SK-N-MC (cell line): ENCODE data around the gene IMMP2L.

Experiments used
- DNase-seq: peaks from one replicate; pipeline ENCODE4 v3.0.0-alpha.2; 2011; ENCODE audit warnings: low read depth, low spot score
- H3K27ac ChIP-seq: fragments of 200-600 bp; sonication (generic); 2 replicates; pipeline ENCODE4 v1.5.1; 2016; ENCODE audit warnings: mixed run types
- H3K36me3 ChIP-seq: fragments of 200-600 bp; sonication (generic); 2 replicates; pipeline ENCODE4 v1.6.1; 2017; ENCODE audit warnings: antibody characterized with exemption, low read length, mixed read lengths; ENCODE audit not compliant: insufficient read depth
- H3K4me3 ChIP-seq: fragments of 200-600 bp; sonication (generic); 2 replicates; pipeline ENCODE4 v1.5.1; 2016
- H3K9ac ChIP-seq: fragments of 200-600 bp; sonication (generic); 2 replicates; pipeline ENCODE4 v1.8.0; 2017; ENCODE audit warnings: mixed run types, mixed read lengths; ENCODE audit not compliant: insufficient read length
- H3K9me3 ChIP-seq: fragments of 200-600 bp; sonication (generic); 2 replicates; pipeline ENCODE4 v1.6.1; 2017; ENCODE audit warnings: low read depth, mild to moderate bottlenecking, antibody characterized with exemption, low read length, moderate library complexity, mixed read lengths
- EZH2 ChIP-seq: fragments of 200-600 bp; sonication (generic); IDR thresholded peaks from one replicate; pipeline ENCODE4 v1.6.1; 2017; ENCODE audit warnings: antibody characterized with exemption
- FOXP2 ChIP-seq: optimal IDR thresholded peaks from 2 replicates; pipeline ENCODE3; 2011; ENCODE audit warnings: mild to moderate bottlenecking, moderate library complexity; ENCODE audit not compliant: insufficient read depth; ENCODE audit errors: extremely low read length, control extremely low read depth
- POLR2AphosphoS5 ChIP-seq: IDR thresholded peaks from 2 replicates; pipeline ENCODE4 v1.6.1; 2012; ENCODE audit warnings: mild to moderate bottlenecking, low read depth, low read length, borderline replicate concordance

IMMP2L gene

DNA sequence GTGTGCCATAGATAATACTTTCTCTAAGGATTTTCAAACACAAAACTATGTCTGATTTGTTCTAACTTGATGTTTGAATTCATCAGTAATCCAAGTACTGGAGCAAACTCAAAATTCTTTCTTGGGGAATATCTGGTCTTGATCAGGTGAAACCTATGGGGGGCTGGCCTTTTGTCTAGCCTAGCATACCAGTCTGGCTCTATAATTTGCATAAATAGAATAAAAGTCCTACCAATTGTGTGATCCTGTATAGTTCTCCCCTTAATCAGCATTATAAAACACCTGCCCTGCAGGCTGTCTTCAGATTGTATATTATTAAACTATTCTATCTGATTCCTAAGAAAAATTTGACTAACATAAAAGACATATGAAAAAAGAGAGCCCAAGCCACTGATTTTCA is 705.2 kb downstream of the IMMP2L start:
- no peaks in the 10 kb centered on the region for H3K36me3 ChIP-seq
- no peak for DNase-seq
- no peak for TF ChIP-seq EZH2
- no peak for TF ChIP-seq FOXP2
- TF ChIP-seq POLR2AphosphoS5 = no peak
- no peak overlapping the region for H3K4me3 ChIP-seq
- no peak overlapping the region for H3K27ac ChIP-seq
- H3K9ac ChIP-seq = no peak overlapping the region
- H3K9me3 ChIP-seq = no peaks in the 10 kb centered on the region

- Histone ChIP-seq H3K9me3 (no peaks in the 10 kb centered on the region), H3K36me3 (no peaks in the 10 kb centered on the region), H3K4me3 (no peak overlapping the region), H3K27ac (no peak overlapping the region), H3K9ac (no peak overlapping the region)
- no peak for DNase-seq
- TF ChIP-seq EZH2 = no peak
Measured at GRCh38 chr7:110856704-110857103, 705.6 kb downstream of the IMMP2L start.

DNA sequence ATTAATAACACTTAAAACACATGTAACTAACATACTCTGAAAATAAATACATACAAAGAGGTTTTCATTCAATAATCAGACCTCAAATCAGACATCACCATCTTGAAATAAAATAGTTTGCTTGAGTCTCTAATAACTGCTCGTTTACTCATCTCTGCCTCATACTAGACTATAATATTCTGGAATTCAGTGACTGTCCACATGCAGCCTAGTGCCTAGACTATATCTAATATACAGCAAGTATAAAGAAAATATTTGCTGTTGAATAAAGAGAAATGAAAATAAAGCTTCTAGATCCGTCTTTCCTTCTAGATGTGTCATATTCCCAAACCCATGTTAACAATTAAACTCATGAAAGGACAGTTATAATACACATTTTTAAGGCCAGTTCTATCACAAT is 707.6 kb downstream of the IMMP2L start:
- TF ChIP-seq FOXP2 (no peak), POLR2AphosphoS5 (no peak), EZH2 (no peak)
- no peaks in the 10 kb centered on the region for H3K9me3 ChIP-seq
- H3K36me3 ChIP-seq = no peaks in the 10 kb centered on the region
- H3K4me3 ChIP-seq = no peak overlapping the region
- no peak overlapping the region for H3K9ac ChIP-seq
- no peak overlapping the region for H3K27ac ChIP-seq
- no peak for DNase-seq

GRCh38 chr7:110854166-110854565 is 708.1 kb downstream of the IMMP2L start:
- H3K9me3 ChIP-seq = no peaks in the 10 kb centered on the region
- TF ChIP-seq POLR2AphosphoS5 = no peak
- no peak for TF ChIP-seq EZH2
- no peak for TF ChIP-seq FOXP2

GRCh38 chr7:110853263-110853662 is 709.0 kb downstream of the IMMP2L start:
- H3K27ac ChIP-seq = no peak overlapping the region
- no peaks in the 10 kb centered on the region for H3K9me3 ChIP-seq
- H3K36me3 ChIP-seq = no peaks in the 10 kb centered on the region
- TF ChIP-seq FOXP2 = no peak
- no peak for TF ChIP-seq EZH2
- TF ChIP-seq POLR2AphosphoS5 = no peak
- no peak overlapping the region for H3K9ac ChIP-seq
- no peak overlapping the region for H3K4me3 ChIP-seq
- DNase-seq = no peak

More at GRCh38 chr7:110854166-110854565, 708.1 kb downstream of the IMMP2L start:
- Histone ChIP-seq H3K27ac (no peak overlapping the region), H3K36me3 (no peaks in the 10 kb centered on the region), H3K4me3 (no peak overlapping the region), H3K9ac (no peak overlapping the region)
- no peak for DNase-seq

DNA sequence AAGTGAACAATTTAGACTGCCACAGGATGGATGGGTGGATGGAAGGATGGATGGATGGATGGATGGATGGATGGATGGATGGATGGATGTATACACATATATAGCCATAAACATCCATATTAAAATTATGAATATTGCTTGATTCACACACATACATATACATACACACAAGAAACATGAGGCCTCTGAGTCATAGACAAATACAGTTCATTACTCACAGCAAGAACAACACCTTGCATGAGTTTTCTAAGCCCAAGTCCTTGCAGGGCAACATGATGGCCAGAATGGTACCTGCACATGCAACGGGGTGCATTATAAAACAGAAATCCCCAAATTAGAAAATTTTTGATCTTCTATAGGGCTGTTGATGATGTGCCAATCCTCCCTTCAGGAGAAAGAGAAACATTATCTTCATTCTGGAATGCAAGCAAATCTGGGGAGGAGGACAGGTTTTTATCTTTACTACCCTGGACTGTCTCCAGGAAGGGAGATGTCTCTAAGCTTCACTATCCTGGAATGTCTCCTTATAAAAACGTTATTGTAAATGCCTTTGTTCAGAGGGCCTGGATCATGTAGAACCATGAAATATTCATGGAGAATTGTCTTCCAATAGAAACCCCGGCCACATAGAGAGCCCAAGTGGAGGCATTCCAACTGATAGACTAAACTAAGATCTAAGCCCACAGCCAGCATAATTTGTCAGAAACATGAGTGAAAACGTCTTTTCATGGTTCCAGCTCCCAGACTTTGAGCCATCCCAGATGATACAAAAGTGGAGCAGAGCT is 709.9 kb downstream of the IMMP2L start:
- Histone ChIP-seq H3K27ac (no peak overlapping the region), H3K9me3 (no peaks in the 10 kb centered on the region)
- TF ChIP-seq POLR2AphosphoS5 = no peak
- no peak for TF ChIP-seq FOXP2
- TF ChIP-seq EZH2 = no peak

GRCh38 chr7:110850224-110850623 is 712.1 kb downstream of the IMMP2L start:
- no peaks in the 10 kb centered on the region for H3K9me3 ChIP-seq

More for the DNA sequence above, 709.9 kb downstream of the IMMP2L start:
- H3K4me3 ChIP-seq = no peak overlapping the region
- no peaks in the 10 kb centered on the region for H3K36me3 ChIP-seq
- no peak for DNase-seq
- H3K9ac ChIP-seq = no peak overlapping the region

GRCh38 chr7:110842796-110843195 is 719.5 kb downstream of the IMMP2L start:
- TF ChIP-seq FOXP2 = no peak
- no peak for TF ChIP-seq POLR2AphosphoS5
- TF ChIP-seq EZH2 = no peak
- H3K9me3 ChIP-seq = no peaks in the 10 kb centered on the region
- H3K27ac ChIP-seq = no peak overlapping the region
- no peak overlapping the region for H3K9ac ChIP-seq
- H3K36me3 ChIP-seq = no peaks in the 10 kb centered on the region
- no peak for DNase-seq
- H3K4me3 ChIP-seq = no peak overlapping the region

More at GRCh38 chr7:110850224-110850623, 712.1 kb downstream of the IMMP2L start:
- Histone ChIP-seq H3K9ac (no peak overlapping the region), H3K27ac (no peak overlapping the region), H3K4me3 (no peak overlapping the region), H3K36me3 (no peaks in the 10 kb centered on the region)
- no peak for DNase-seq
- no peak for TF ChIP-seq EZH2
- no peak for TF ChIP-seq POLR2AphosphoS5
- no peak for TF ChIP-seq FOXP2
